Testis (tissue), 2 donors: Measurements from ENCODE around the gene TRAPPC10.

Experiments
- POLR2A ChIP-seq: fragments of 450-650 bp; IDR thresholded peaks from one replicate; pipeline ENCODE4 v1.6.1; 2017; ENCODE audit warnings: antibody characterized with exemption, mild to moderate bottlenecking, moderate library complexity
- TF ChIP-seq, protein P1 (sequence below), 3 experiments: fragments of 450-650 bp in 2 of 3; fragments of 200-600 bp in 1 of 3; sonication (generic) in 1 of 3; IDR thresholded peaks; one replicate each; pipeline ENCODE4 v1.5.1; 2016 to 2019; ENCODE audit warnings: antibody characterized with exemption in 3 of 3, mild to moderate bottlenecking in 2 of 3, moderate library complexity in 1 of 3

DNA sequence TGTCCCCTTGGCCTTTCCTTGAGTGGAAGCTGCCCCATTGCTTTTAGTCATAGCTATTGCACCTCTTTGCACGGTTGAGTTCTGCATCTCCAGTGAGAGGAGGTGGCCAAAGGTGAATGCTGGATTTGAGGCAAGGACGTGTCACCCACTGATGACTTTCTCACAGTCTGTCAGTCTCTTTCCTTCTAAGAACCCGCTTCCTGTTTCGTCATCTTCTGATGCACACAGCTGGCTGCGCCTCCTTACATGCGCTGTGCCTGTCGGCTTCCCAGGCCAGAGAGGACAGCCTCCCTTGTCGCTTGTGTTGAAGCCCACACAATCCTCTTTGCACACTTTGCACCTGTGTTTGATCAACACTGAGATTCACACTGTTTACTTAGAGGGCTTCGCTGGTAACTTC, 53.3 kb downstream of the TRAPPC10 start:
- no peak for TF ChIP-seq POLR2A
- TF ChIP-seq, protein P1, sequence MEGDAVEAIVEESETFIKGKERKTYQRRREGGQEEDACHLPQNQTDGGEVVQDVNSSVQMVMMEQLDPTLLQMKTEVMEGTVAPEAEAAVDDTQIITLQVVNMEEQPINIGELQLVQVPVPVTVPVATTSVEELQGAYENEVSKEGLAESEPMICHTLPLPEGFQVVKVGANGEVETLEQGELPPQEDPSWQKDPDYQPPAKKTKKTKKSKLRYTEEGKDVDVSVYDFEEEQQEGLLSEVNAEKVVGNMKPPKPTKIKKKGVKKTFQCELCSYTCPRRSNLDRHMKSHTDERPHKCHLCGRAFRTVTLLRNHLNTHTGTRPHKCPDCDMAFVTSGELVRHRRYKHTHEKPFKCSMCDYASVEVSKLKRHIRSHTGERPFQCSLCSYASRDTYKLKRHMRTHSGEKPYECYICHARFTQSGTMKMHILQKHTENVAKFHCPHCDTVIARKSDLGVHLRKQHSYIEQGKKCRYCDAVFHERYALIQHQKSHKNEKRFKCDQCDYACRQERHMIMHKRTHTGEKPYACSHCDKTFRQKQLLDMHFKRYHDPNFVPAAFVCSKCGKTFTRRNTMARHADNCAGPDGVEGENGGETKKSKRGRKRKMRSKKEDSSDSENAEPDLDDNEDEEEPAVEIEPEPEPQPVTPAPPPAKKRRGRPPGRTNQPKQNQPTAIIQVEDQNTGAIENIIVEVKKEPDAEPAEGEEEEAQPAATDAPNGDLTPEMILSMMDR (IDR thresholded peaks at IDR 0.05): no peak
